Type B pancreatic cell (in vitro differentiated cells): Measurements from ENCODE around the gene PCYT1A. TPM values are rescaled to one million over a fixed set of nuclear protein-coding genes. Genes with fewer than 3 reads are reported as not detected.

Experiments used
- DNase-seq: peaks from one replicate; pipeline ENCODE4 v3.0.0; 2021; ENCODE audit warnings: mixed read lengths; ENCODE audit not compliant: unreplicated experiment; ENCODE audit errors: extremely low spot score
- H3K27ac Mint-ChIP-seq: 2 replicates; pipeline ENCODE4 v1.8.0; 2021; ENCODE audit warnings: mild to moderate bottlenecking, mixed read lengths
- H3K27me3 Mint-ChIP-seq: 2 replicates; pipeline ENCODE4 v1.8.0; 2021; ENCODE audit warnings: mixed read lengths
- H3K36me3 Mint-ChIP-seq: 2 replicates; pipeline ENCODE4 v1.8.0; 2021; ENCODE audit warnings: mixed read lengths
- H3K4me1 Mint-ChIP-seq: one replicate; pipeline ENCODE4 v1.8.0; 2021; ENCODE audit warnings: mixed read lengths; ENCODE audit not compliant: unreplicated experiment
- H3K4me3 Mint-ChIP-seq: 2 replicates; pipeline ENCODE4 v1.8.0; 2021; ENCODE audit warnings: mild to moderate bottlenecking, mixed read lengths
- H3K9me3 Mint-ChIP-seq: 2 replicates; pipeline ENCODE4 v1.8.0; 2021; ENCODE audit warnings: mixed read lengths
- total RNA-seq: library from RNA; stranded (reverse); gene quantifications from 2 replicates; pipeline ENCODE4 v1.2.1, GENCODE V29; 2021; ENCODE audit warnings: low replicate concordance
- TF ChIP-seq, protein P1 (sequence below): fragments of 200-600 bp; sonication (generic); conservative IDR thresholded peaks from 2 replicates; pipeline ENCODE4 v1.5.0; 2021; ENCODE audit warnings: antibody characterized with exemption, mild to moderate bottlenecking

PCYT1A gene
- total RNA-seq, 1 donor from 2014 or later, result 39.0 TPM

DNA sequence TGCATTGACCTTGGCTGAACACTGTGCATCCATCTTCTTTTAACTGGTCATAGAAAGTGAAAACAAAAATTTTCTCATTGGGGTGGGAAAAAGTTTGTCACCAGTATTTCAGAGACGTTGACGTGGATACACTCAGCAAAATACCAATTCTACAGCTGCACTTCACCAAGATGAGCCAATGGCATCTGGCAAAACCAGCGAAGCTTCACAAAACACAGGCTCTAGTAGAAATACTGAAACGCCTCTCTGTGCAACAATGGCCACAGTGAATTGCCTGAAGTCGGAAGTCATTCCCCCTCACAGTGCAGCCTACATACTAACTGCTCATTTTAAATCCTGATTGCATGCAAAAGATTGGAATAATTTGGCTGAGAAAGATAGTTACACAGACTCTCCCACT is 17.0 kb downstream of the PCYT1A start:
- no peaks in the 10 kb centered on the region for H3K4me1 Mint-ChIP-seq
- TF ChIP-seq, protein P1, sequence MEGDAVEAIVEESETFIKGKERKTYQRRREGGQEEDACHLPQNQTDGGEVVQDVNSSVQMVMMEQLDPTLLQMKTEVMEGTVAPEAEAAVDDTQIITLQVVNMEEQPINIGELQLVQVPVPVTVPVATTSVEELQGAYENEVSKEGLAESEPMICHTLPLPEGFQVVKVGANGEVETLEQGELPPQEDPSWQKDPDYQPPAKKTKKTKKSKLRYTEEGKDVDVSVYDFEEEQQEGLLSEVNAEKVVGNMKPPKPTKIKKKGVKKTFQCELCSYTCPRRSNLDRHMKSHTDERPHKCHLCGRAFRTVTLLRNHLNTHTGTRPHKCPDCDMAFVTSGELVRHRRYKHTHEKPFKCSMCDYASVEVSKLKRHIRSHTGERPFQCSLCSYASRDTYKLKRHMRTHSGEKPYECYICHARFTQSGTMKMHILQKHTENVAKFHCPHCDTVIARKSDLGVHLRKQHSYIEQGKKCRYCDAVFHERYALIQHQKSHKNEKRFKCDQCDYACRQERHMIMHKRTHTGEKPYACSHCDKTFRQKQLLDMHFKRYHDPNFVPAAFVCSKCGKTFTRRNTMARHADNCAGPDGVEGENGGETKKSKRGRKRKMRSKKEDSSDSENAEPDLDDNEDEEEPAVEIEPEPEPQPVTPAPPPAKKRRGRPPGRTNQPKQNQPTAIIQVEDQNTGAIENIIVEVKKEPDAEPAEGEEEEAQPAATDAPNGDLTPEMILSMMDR, result no peak
- no peak for DNase-seq
- H3K27me3 Mint-ChIP-seq, result no peaks in the 10 kb centered on the region
- H3K36me3 Mint-ChIP-seq, result peaks cover 30% of the 10 kb centered on the region
- no peaks in the 10 kb centered on the region for H3K9me3 Mint-ChIP-seq
- H3K4me3 Mint-ChIP-seq, result no peak overlapping the region
- no peak overlapping the region for H3K27ac Mint-ChIP-seq

DNA sequence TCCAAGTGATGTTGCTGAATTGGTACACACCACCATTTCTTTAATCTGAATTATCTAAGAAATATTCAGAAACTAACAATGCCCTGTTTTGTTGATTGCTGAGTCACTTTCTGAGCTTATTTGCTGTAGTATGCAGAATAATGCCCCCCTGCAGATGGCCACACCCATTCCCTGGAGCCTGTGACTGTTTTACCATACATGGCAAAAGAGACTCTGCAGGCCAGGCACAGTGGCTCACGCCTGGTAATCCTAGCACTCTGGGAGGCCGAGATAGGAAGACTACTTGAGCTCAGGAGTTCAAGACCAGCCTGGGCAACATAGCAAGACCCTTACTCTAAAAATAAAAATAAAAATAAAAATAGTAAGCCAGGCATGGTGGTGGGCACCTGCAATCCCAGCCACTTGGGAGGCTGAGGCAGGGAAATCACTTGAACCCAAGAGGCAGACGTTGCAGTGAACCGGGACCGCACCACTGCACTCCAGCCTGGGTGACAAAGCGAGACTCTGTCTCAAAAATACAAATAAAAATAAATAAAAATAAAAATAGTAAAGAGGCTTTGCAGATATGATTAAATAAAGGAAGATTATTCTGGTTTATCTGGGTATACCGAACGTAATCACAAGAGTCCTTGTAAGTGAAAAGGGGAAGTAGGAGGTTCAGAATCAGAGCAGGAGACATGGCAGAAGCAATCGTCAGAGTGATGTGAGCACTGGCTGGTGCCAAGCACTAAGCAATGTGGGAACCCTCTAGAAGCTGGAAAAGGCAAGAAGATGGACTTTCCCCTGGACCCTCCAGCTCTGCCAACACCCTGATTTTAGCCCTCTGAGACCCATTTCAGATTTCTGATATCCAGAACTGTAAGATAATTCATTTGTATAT is 19.0 kb downstream of the PCYT1A start:
- Mint-ChIP-seq H3K27ac (peak overlapping the region; percentile 80), H3K4me3 (no peak overlapping the region), H3K27me3 (no peaks in the 10 kb centered on the region), H3K9me3 (no peaks in the 10 kb centered on the region), H3K36me3 (peaks cover 32% of the 10 kb centered on the region), H3K4me1 (no peaks in the 10 kb centered on the region)
- no peak for DNase-seq
- TF ChIP-seq, protein P1, result no peak

DNA sequence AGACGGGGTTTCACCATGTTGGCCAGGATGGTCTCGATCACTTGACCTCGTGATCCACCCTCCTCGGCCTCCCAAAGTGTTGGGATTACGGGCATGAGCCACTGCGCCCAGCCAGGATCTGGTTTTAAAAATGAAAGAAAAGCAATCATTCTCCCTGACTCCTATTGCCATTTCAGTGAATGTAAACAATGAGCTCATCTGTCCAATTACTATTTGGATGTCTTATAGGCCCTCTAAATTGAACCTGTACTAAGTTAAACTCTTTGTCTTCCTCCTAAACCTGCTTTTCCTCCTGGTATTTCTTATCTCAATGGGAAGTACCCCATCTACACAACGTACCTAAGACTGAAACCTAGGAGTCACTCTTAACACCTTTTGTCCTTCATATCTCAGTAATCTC is 23.7 kb downstream of the PCYT1A start:
- Mint-ChIP-seq H3K4me3 (no peak overlapping the region), H3K9me3 (no peaks in the 10 kb centered on the region), H3K27me3 (no peaks in the 10 kb centered on the region), H3K4me1 (no peaks in the 10 kb centered on the region), H3K27ac (no peak overlapping the region), H3K36me3 (peaks cover 23% of the 10 kb centered on the region)
- TF ChIP-seq, protein P1, result no peak
- DNase-seq, result no peak

DNA sequence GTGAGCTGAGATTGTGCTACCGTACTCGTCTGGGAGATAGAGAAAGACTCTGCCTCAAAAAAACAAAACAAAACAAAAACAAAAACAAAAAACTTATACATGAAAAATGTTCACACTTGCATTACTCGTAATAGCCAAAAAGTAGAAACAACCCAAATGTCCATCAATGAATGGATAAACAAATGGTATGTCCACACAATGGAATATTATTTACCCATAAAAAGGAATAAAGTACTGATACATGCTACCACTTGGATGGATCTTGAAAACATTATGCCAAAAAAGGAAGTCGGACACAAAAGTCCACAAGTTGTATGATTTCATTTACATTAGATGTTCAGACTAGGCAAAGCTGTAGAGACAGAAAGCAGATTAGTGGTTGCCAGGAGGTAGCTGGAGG is 26.7 kb downstream of the PCYT1A start:
- TF ChIP-seq, protein P1, result no peak
- Mint-ChIP-seq H3K36me3 (peaks cover 19% of the 10 kb centered on the region), H3K27me3 (no peaks in the 10 kb centered on the region), H3K4me3 (no peak overlapping the region), H3K27ac (no peak overlapping the region), H3K4me1 (no peaks in the 10 kb centered on the region), H3K9me3 (no peaks in the 10 kb centered on the region)
- no peak for DNase-seq

DNA sequence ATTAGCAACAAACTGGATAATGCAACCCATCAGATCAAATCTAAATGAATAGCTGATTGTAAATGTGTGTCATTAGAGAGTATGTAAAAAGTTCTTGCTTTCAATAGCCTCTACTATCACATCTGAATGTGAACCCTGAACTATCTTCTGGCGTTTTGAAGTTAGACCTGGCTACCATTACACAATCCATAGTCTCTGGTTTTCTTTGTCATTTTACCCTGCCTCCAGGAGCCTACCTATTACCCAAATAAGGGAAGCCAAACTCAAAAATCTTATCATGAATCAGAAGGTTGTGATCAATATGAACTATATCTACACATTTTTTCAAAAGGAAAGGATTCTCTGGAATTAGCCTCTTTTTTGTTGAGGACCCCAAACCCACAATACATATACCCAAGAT is 31.8 kb downstream of the PCYT1A start:
- TF ChIP-seq, protein P1, result no peak
- Mint-ChIP-seq H3K4me3 (no peak overlapping the region), H3K36me3 (peaks cover 4% of the 10 kb centered on the region), H3K4me1 (no peaks in the 10 kb centered on the region), H3K27me3 (no peaks in the 10 kb centered on the region), H3K27ac (no peak overlapping the region), H3K9me3 (no peaks in the 10 kb centered on the region)
- DNase-seq, result no peak
